GM19240 (cell line): ENCODE measurements around the gene MED31.
"Not testable (repeated sequence)": the region's sequence is repeated elsewhere in the genome, so short reads cannot be mapped to it uniquely, and the experiment has no call there.

Source experiments
- DNase-seq: peaks from one replicate; pipeline ENCODE4 v3.0.0; 2011; ENCODE audit warnings: low spot score; ENCODE audit not compliant: insufficient read length

MED31 gene

GRCh38 chr17:6677158-6677831, 25.9 kb upstream of the MED31 start:
- no peak for DNase-seq

- DNase-seq, result no peak
Measured at GRCh38 chr17:6676802-6677157, 25.4 kb upstream of the MED31 start.

- no peak for DNase-seq
Measured at GRCh38 chr17:6675201-6675825, 23.9 kb upstream of the MED31 start.

GRCh38 chr17:6674586-6674985, 23.2 kb upstream of the MED31 start:
- DNase-seq, result no peak

- DNase-seq, result no peak
Measured at GRCh38 chr17:6671431-6671830, 20.0 kb upstream of the MED31 start.

- DNase-seq, result no peak
Measured at GRCh38 chr17:6670999-6671398, 19.6 kb upstream of the MED31 start.

GRCh38 chr17:6670571-6670970, 19.2 kb upstream of the MED31 start:
- DNase-seq, result no peak

GRCh38 chr17:6669479-6670212, 18.2 kb upstream of the MED31 start:
- DNase-seq, result no peak

- DNase-seq, result no peak
Measured at GRCh38 chr17:6668727-6669425, 17.5 kb upstream of the MED31 start.

- no peak for DNase-seq
Measured at GRCh38 chr17:6668219-6668618, 16.8 kb upstream of the MED31 start.

- no peak for DNase-seq
Measured at GRCh38 chr17:6667516-6667915, 16.1 kb upstream of the MED31 start.

GRCh38 chr17:6666557-6666956, 15.2 kb upstream of the MED31 start:
- no peak for DNase-seq

GRCh38 chr17:6666077-6666521, 14.7 kb upstream of the MED31 start:
- peak; percentile 58 for DNase-seq

GRCh38 chr17:6663200-6663599, 11.8 kb upstream of the MED31 start:
- DNase-seq, result not testable (repeated sequence)

- no peak for DNase-seq
Measured at GRCh38 chr17:6661464-6661848, 10.1 kb upstream of the MED31 start.

GRCh38 chr17:6660805-6661463, 9.5 kb upstream of the MED31 start:
- peak; percentile 30 for DNase-seq

- DNase-seq, result no peak
Measured at GRCh38 chr17:6660101-6660500, 8.7 kb upstream of the MED31 start.

GRCh38 chr17:6658411-6658810, 7.0 kb upstream of the MED31 start:
- not testable (repeated sequence) for DNase-seq

- DNase-seq, result no peak
Measured at GRCh38 chr17:6657633-6658287, 6.4 kb upstream of the MED31 start.

GRCh38 chr17:6656797-6657632, 5.6 kb upstream of the MED31 start:
- DNase-seq, result not testable (repeated sequence)
